Endothelial cell of umbilical vein (primary cell): ENCODE measurements around the gene PML. TPM values are rescaled to one million over a fixed set of nuclear protein-coding genes. Genes with fewer than 3 reads are reported as not detected.

Source experiments
- BruUV-seq: library from RNA; stranded (reverse); fragments of 400-500 nt; replicated peaks from 2 replicates; lab custom pipeline; 2021; lab: Mats Ljungman, UMichigan
- CTCF ChIA-PET: fragments of 300-600, 350-600 bp; sonication (Branson Sonifier 250); formaldehyde crosslinking; loops from one replicate; lab custom pipeline; 2021; ENCODE audit warnings: antibody characterized with exemption, inconsistent platforms; lab: Charles Lee
- POLR2A ChIA-PET: fragments of 300-600, 350-600 bp; sonication (Branson Sonifier 250); formaldehyde crosslinking; loops from one replicate; lab custom pipeline; 2021; ENCODE audit warnings: antibody characterized with exemption, inconsistent platforms; lab: Charles Lee
- DNase-seq: peaks from one replicate; pipeline ENCODE4 v3.0.0-alpha.2; 2011; ENCODE audit warnings: low read depth, low spot score
- FAIRE-seq: peaks from 2 replicates; lab custom pipeline; 2011; peaks lifted over from hg19 to GRCh38; lab: Jason Lieb, UNC
- H2AFZ ChIP-seq: 2 replicates; pipeline ENCODE4 v1.6.0; 2012; ENCODE audit warnings: low read depth, low read length, control low read depth, inconsistent platforms
- H3K27ac ChIP-seq: 2 replicates; pipeline ENCODE4 v1.5.1; 2011; ENCODE audit warnings: low read depth, mild to moderate bottlenecking, control low read depth, low read length, moderate library complexity; ENCODE audit not compliant: insufficient read depth
- H3K27me3 ChIP-seq, 2 experiments: 2 replicates each; pipeline versions ENCODE4 v1.6.0 to v1.6.1; 2011; ENCODE audit warnings: low read length in 2 of 2, mixed read lengths in 1 of 2; ENCODE audit not compliant: control insufficient read depth in 2 of 2, insufficient read depth in 2 of 2
- H3K36me3 ChIP-seq, 2 experiments: 2 replicates in 1 of 2; 3 replicates in 1 of 2; pipeline ENCODE4 v1.5.1; 2011; ENCODE audit warnings: low read length in 2 of 2, mild to moderate bottlenecking in 1 of 2, moderate library complexity in 1 of 2; ENCODE audit not compliant: control insufficient read depth in 2 of 2, insufficient read depth in 2 of 2; ENCODE audit errors: extremely low read depth in 1 of 2
- H3K4me1 ChIP-seq: 3 replicates; pipeline ENCODE4 v1.5.1; 2011; ENCODE audit warnings: mild to moderate bottlenecking, low read length; ENCODE audit not compliant: control insufficient read depth, insufficient read depth; ENCODE audit errors: extremely low read depth
- H3K4me2 ChIP-seq: 2 replicates; pipeline ENCODE4 v1.6.1; 2011; ENCODE audit warnings: low read length, control low read depth, mixed read lengths; ENCODE audit not compliant: insufficient read depth
- H3K4me3 ChIP-seq, 3 experiments: fragments of 200-600 bp in 1 of 3; sonication (generic), shearing (Covaris generic) in 1 of 3; replicated peaks in 1 of 3; 2 replicates each; pipeline ENCODE4 v1.5.1; 2011 to 2016; ENCODE audit warnings: control low read depth in 3 of 3, low read length in 3 of 3, mild to moderate bottlenecking in 2 of 3, inconsistent platforms in 1 of 3, low read depth in 1 of 3, moderate library complexity in 1 of 3; ENCODE audit not compliant: insufficient read depth in 1 of 3
- H3K79me2 ChIP-seq: 2 replicates; pipeline ENCODE4 v1.6.0; 2012; ENCODE audit warnings: low read length, inconsistent platforms; ENCODE audit not compliant: control insufficient read depth, insufficient read depth
- H3K9ac ChIP-seq: replicated peaks from 2 replicates; pipeline ENCODE3; 2011; ENCODE audit warnings: low read length, control low read depth; ENCODE audit not compliant: insufficient read depth; ENCODE audit errors: extremely low read depth
- H3K9me1 ChIP-seq: replicated peaks from 3 replicates; pipeline ENCODE4 v1.6.0; 2011; ENCODE audit warnings: mild to moderate bottlenecking, low read length; ENCODE audit not compliant: control insufficient read depth, insufficient read depth; ENCODE audit errors: extremely low read depth
- H3K9me3 ChIP-seq: replicated peaks from 2 replicates; pipeline ENCODE4 v1.5.1; 2012; ENCODE audit warnings: low read length, inconsistent platforms; ENCODE audit not compliant: control insufficient read depth, insufficient read depth
- H4K20me1 ChIP-seq: replicated peaks from 2 replicates; pipeline ENCODE3; 2011; ENCODE audit warnings: mild to moderate bottlenecking, low read length; ENCODE audit not compliant: control insufficient read depth, insufficient read depth; ENCODE audit errors: extremely low read depth
- EZH2 ChIP-seq: IDR thresholded peaks from 2 replicates; pipeline ENCODE4 v1.6.1; 2012; ENCODE audit warnings: borderline replicate concordance, low read depth, mild to moderate bottlenecking, moderate library complexity, low read length, inconsistent platforms; ENCODE audit not compliant: severe bottlenecking
- FOS ChIP-seq: IDR thresholded peaks from 2 replicates; pipeline ENCODE4 v1.6.1; 2011; ENCODE audit warnings: mild to moderate bottlenecking, low read length, moderate library complexity, borderline replicate concordance; ENCODE audit not compliant: insufficient read depth
- GATA2 ChIP-seq: IDR thresholded peaks from 2 replicates; pipeline ENCODE4 v1.7.0; 2011; ENCODE audit warnings: low read depth, mild to moderate bottlenecking, moderate library complexity, mixed read lengths, low read length; ENCODE audit not compliant: insufficient read length, insufficient read depth
- JUN ChIP-seq: IDR thresholded peaks from 2 replicates; pipeline ENCODE4 v1.6.1; 2011; ENCODE audit warnings: borderline replicate concordance, low read depth; ENCODE audit not compliant: insufficient read length, insufficient read depth
- MYC ChIP-seq: IDR thresholded peaks from one replicate; pipeline ENCODE4 v1.6.1; 2011; ENCODE audit warnings: mild to moderate bottlenecking, low read depth, low read length
- POLR2A ChIP-seq: IDR thresholded peaks from 2 replicates; pipeline ENCODE4 v1.6.1; 2012; ENCODE audit warnings: low read depth, mild to moderate bottlenecking, control low read depth, low read length
- POLR2AphosphoS5 ChIP-seq: IDR thresholded peaks from 2 replicates; pipeline ENCODE4 v1.6.1; 2012; ENCODE audit warnings: low read depth, mild to moderate bottlenecking, control low read depth, low read length, moderate library complexity; ENCODE audit not compliant: insufficient read depth
- dilution Hi-C: fragments of 300-500 bp; cut with MboI; formaldehyde crosslinking; loops from one replicate; pipeline ENCODE4 v1.15.0; 2019; ENCODE audit warnings: low sequenced_read_pairs; ENCODE audit not compliant: extremely low pct_ligation_motif_present
- intact Hi-C: fragments of 100-400 bp; cut with micrococcal nuclease; formaldehyde crosslinking; loops from one replicate; pipeline ENCODE4 v1.10.0; 2022
- polyA plus RNA-seq, 4 experiments: library from polyadenylated mRNA; depleted of rRNA in 3 of 4; stranded (reverse) in 3 of 4; unstranded in 1 of 4; fragments of >200 nt; gene quantifications; 2 replicates each; pipeline versions ENCODE4 v1.2.1 to v1.2.3, GENCODE V29; 2011 to 2012; ENCODE audit warnings: missing spikeins in 1 of 4
- total RNA-seq: library from RNA; stranded (reverse); gene quantifications from 2 replicates; pipeline ENCODE4 v1.2.3, GENCODE V29; 2021
- TF ChIP-seq, protein P1 (sequence below), 2 donors: IDR thresholded peaks; 1 replicate in 1 of 2; 2 replicates in 1 of 2; pipeline ENCODE4 v1.5.1; 2011; ENCODE audit warnings: low read length in 2 of 2, mild to moderate bottlenecking in 2 of 2, moderate library complexity in 2 of 2, control low read depth in 1 of 2, inconsistent platforms in 1 of 2, low read depth in 1 of 2; ENCODE audit not compliant: insufficient read depth in 1 of 2; ENCODE audit errors: extremely low read depth in 1 of 2
- TF ChIP-seq, protein P2 (sequence below): IDR thresholded peaks from 2 replicates; pipeline ENCODE4 v1.6.1; 2011; ENCODE audit not compliant: insufficient read depth, insufficient read length

PML gene
- total and polyA plus RNA-seq, 2 donors (not counting 3 experiments of a cell fraction or from before 2014, with no cell fraction given) = 30.4 to 79.6 TPM

- TF ChIP-seq EZH2 = no peak
- no peak for TF ChIP-seq JUN
- TF ChIP-seq POLR2A = no peak
- TF ChIP-seq, protein P1, sequence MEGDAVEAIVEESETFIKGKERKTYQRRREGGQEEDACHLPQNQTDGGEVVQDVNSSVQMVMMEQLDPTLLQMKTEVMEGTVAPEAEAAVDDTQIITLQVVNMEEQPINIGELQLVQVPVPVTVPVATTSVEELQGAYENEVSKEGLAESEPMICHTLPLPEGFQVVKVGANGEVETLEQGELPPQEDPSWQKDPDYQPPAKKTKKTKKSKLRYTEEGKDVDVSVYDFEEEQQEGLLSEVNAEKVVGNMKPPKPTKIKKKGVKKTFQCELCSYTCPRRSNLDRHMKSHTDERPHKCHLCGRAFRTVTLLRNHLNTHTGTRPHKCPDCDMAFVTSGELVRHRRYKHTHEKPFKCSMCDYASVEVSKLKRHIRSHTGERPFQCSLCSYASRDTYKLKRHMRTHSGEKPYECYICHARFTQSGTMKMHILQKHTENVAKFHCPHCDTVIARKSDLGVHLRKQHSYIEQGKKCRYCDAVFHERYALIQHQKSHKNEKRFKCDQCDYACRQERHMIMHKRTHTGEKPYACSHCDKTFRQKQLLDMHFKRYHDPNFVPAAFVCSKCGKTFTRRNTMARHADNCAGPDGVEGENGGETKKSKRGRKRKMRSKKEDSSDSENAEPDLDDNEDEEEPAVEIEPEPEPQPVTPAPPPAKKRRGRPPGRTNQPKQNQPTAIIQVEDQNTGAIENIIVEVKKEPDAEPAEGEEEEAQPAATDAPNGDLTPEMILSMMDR (IDR thresholded peaks at IDR 0.05; ENCODE audit: extremely low read depth in 1 of 2, insufficient read depth in 1 of 2, low read depth in 1 of 2, low read length in 2 of 2) = no peak
- TF ChIP-seq, protein P2, sequence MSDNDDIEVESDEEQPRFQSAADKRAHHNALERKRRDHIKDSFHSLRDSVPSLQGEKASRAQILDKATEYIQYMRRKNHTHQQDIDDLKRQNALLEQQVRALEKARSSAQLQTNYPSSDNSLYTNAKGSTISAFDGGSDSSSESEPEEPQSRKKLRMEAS = no peak
- no peak for TF ChIP-seq POLR2AphosphoS5
- TF ChIP-seq MYC = no peak
- TF ChIP-seq FOS = no peak
- no peak for TF ChIP-seq GATA2
- H3K4me2 ChIP-seq = no peak overlapping the region
- H3K4me1 ChIP-seq = peaks cover 47% of the 10 kb centered on the region
- no peaks in the 10 kb centered on the region for H3K79me2 ChIP-seq
- CTCF ChIA-PET = interaction anchor here (1.1 to 1.8 kb wide), 2 partner anchors 9 to 11 kb away, joined by 4 to 9 read pairs; no protein-coding TSS in a partner anchor
- no peak for DNase-seq
- H3K27ac ChIP-seq = no peak overlapping the region
- BruUV-seq = no TSS peak
- no peaks in the 10 kb centered on the region for H3K36me3 ChIP-seq
- H3K9ac ChIP-seq = no peak overlapping the region
- POLR2A ChIA-PET = no interaction called here
- no peak for FAIRE-seq
- intact Hi-C loops = no loop called here
- no peak overlapping the region for H3K4me3 ChIP-seq
- no peak overlapping the region for H2AFZ ChIP-seq
- H4K20me1 ChIP-seq = no peaks in the 10 kb centered on the region
- H3K9me3 ChIP-seq = no peaks in the 10 kb centered on the region
- dilution Hi-C loops = no loop called here
- H3K9me1 ChIP-seq = no peaks in the 10 kb centered on the region
- no peaks in the 10 kb centered on the region for H3K27me3 ChIP-seq
Observed at GRCh38 chr15:73984208-73984979, 10.1 kb upstream of the PML start.
